Endothelial cell of umbilical vein (primary cell): ENCODE data around the gene NOP9. TPM values are rescaled to one million over a fixed set of nuclear protein-coding genes. Genes with fewer than 3 reads are reported as not detected.

ENCODE experiments used
- BruUV-seq: library from RNA; stranded (reverse); fragments of 400-500 nt; replicated peaks from 2 replicates; lab custom pipeline; 2021; lab: Mats Ljungman, UMichigan
- CTCF ChIA-PET: fragments of 300-600, 350-600 bp; sonication (Branson Sonifier 250); formaldehyde crosslinking; loops from one replicate; lab custom pipeline; 2021; ENCODE audit warnings: antibody characterized with exemption, inconsistent platforms; lab: Charles Lee
- POLR2A ChIA-PET: fragments of 300-600, 350-600 bp; sonication (Branson Sonifier 250); formaldehyde crosslinking; loops from one replicate; lab custom pipeline; 2021; ENCODE audit warnings: antibody characterized with exemption, inconsistent platforms; lab: Charles Lee
- DNase-seq: peaks from one replicate; pipeline ENCODE4 v3.0.0-alpha.2; 2011; ENCODE audit warnings: low read depth, low spot score
- FAIRE-seq: peaks from 2 replicates; lab custom pipeline; 2011; peaks lifted over from hg19 to GRCh38; lab: Jason Lieb, UNC
- H2AFZ ChIP-seq: 2 replicates; pipeline ENCODE4 v1.6.0; 2012; ENCODE audit warnings: low read depth, low read length, control low read depth, inconsistent platforms
- H3K27ac ChIP-seq: 2 replicates; pipeline ENCODE4 v1.5.1; 2011; ENCODE audit warnings: low read depth, mild to moderate bottlenecking, control low read depth, low read length, moderate library complexity; ENCODE audit not compliant: insufficient read depth
- H3K27me3 ChIP-seq, 2 experiments: 2 replicates each; pipeline versions ENCODE4 v1.6.0 to v1.6.1; 2011; ENCODE audit warnings: low read length in 2 of 2, mixed read lengths in 1 of 2; ENCODE audit not compliant: control insufficient read depth in 2 of 2, insufficient read depth in 2 of 2
- H3K36me3 ChIP-seq, 2 experiments: 2 replicates in 1 of 2; 3 replicates in 1 of 2; pipeline ENCODE4 v1.5.1; 2011; ENCODE audit warnings: low read length in 2 of 2, mild to moderate bottlenecking in 1 of 2, moderate library complexity in 1 of 2; ENCODE audit not compliant: control insufficient read depth in 2 of 2, insufficient read depth in 2 of 2; ENCODE audit errors: extremely low read depth in 1 of 2
- H3K4me1 ChIP-seq: 3 replicates; pipeline ENCODE4 v1.5.1; 2011; ENCODE audit warnings: mild to moderate bottlenecking, low read length; ENCODE audit not compliant: control insufficient read depth, insufficient read depth; ENCODE audit errors: extremely low read depth
- H3K4me2 ChIP-seq: 2 replicates; pipeline ENCODE4 v1.6.1; 2011; ENCODE audit warnings: low read length, control low read depth, mixed read lengths; ENCODE audit not compliant: insufficient read depth
- H3K4me3 ChIP-seq, 3 experiments: fragments of 200-600 bp in 1 of 3; sonication (generic), shearing (Covaris generic) in 1 of 3; replicated peaks in 1 of 3; 2 replicates each; pipeline ENCODE4 v1.5.1; 2011 to 2016; ENCODE audit warnings: control low read depth in 3 of 3, low read length in 3 of 3, mild to moderate bottlenecking in 2 of 3, inconsistent platforms in 1 of 3, low read depth in 1 of 3, moderate library complexity in 1 of 3; ENCODE audit not compliant: insufficient read depth in 1 of 3
- H3K79me2 ChIP-seq: 2 replicates; pipeline ENCODE4 v1.6.0; 2012; ENCODE audit warnings: low read length, inconsistent platforms; ENCODE audit not compliant: control insufficient read depth, insufficient read depth
- H3K9ac ChIP-seq: replicated peaks from 2 replicates; pipeline ENCODE3; 2011; ENCODE audit warnings: low read length, control low read depth; ENCODE audit not compliant: insufficient read depth; ENCODE audit errors: extremely low read depth
- H3K9me1 ChIP-seq: replicated peaks from 3 replicates; pipeline ENCODE4 v1.6.0; 2011; ENCODE audit warnings: mild to moderate bottlenecking, low read length; ENCODE audit not compliant: control insufficient read depth, insufficient read depth; ENCODE audit errors: extremely low read depth
- H3K9me3 ChIP-seq: replicated peaks from 2 replicates; pipeline ENCODE4 v1.5.1; 2012; ENCODE audit warnings: low read length, inconsistent platforms; ENCODE audit not compliant: control insufficient read depth, insufficient read depth
- H4K20me1 ChIP-seq: replicated peaks from 2 replicates; pipeline ENCODE3; 2011; ENCODE audit warnings: mild to moderate bottlenecking, low read length; ENCODE audit not compliant: control insufficient read depth, insufficient read depth; ENCODE audit errors: extremely low read depth
- EZH2 ChIP-seq: IDR thresholded peaks from 2 replicates; pipeline ENCODE4 v1.6.1; 2012; ENCODE audit warnings: borderline replicate concordance, low read depth, mild to moderate bottlenecking, moderate library complexity, low read length, inconsistent platforms; ENCODE audit not compliant: severe bottlenecking
- FOS ChIP-seq: IDR thresholded peaks from 2 replicates; pipeline ENCODE4 v1.6.1; 2011; ENCODE audit warnings: mild to moderate bottlenecking, low read length, moderate library complexity, borderline replicate concordance; ENCODE audit not compliant: insufficient read depth
- GATA2 ChIP-seq: IDR thresholded peaks from 2 replicates; pipeline ENCODE4 v1.7.0; 2011; ENCODE audit warnings: low read depth, mild to moderate bottlenecking, moderate library complexity, mixed read lengths, low read length; ENCODE audit not compliant: insufficient read length, insufficient read depth
- JUN ChIP-seq: IDR thresholded peaks from 2 replicates; pipeline ENCODE4 v1.6.1; 2011; ENCODE audit warnings: borderline replicate concordance, low read depth; ENCODE audit not compliant: insufficient read length, insufficient read depth
- MYC ChIP-seq: IDR thresholded peaks from one replicate; pipeline ENCODE4 v1.6.1; 2011; ENCODE audit warnings: mild to moderate bottlenecking, low read depth, low read length
- POLR2A ChIP-seq: IDR thresholded peaks from 2 replicates; pipeline ENCODE4 v1.6.1; 2012; ENCODE audit warnings: low read depth, mild to moderate bottlenecking, control low read depth, low read length
- POLR2AphosphoS5 ChIP-seq: IDR thresholded peaks from 2 replicates; pipeline ENCODE4 v1.6.1; 2012; ENCODE audit warnings: low read depth, mild to moderate bottlenecking, control low read depth, low read length, moderate library complexity; ENCODE audit not compliant: insufficient read depth
- dilution Hi-C: fragments of 300-500 bp; cut with MboI; formaldehyde crosslinking; loops from one replicate; pipeline ENCODE4 v1.15.0; 2019; ENCODE audit warnings: low sequenced_read_pairs; ENCODE audit not compliant: extremely low pct_ligation_motif_present
- intact Hi-C: fragments of 100-400 bp; cut with micrococcal nuclease; formaldehyde crosslinking; loops from one replicate; pipeline ENCODE4 v1.10.0; 2022
- polyA plus RNA-seq, 4 experiments: library from polyadenylated mRNA; depleted of rRNA in 3 of 4; stranded (reverse) in 3 of 4; unstranded in 1 of 4; fragments of >200 nt; gene quantifications; 2 replicates each; pipeline versions ENCODE4 v1.2.1 to v1.2.3, GENCODE V29; 2011 to 2012; ENCODE audit warnings: missing spikeins in 1 of 4
- total RNA-seq: library from RNA; stranded (reverse); gene quantifications from 2 replicates; pipeline ENCODE4 v1.2.3, GENCODE V29; 2021
- TF ChIP-seq, protein P1 (sequence below), 2 donors: IDR thresholded peaks; 1 replicate in 1 of 2; 2 replicates in 1 of 2; pipeline ENCODE4 v1.5.1; 2011; ENCODE audit warnings: low read length in 2 of 2, mild to moderate bottlenecking in 2 of 2, moderate library complexity in 2 of 2, control low read depth in 1 of 2, inconsistent platforms in 1 of 2, low read depth in 1 of 2; ENCODE audit not compliant: insufficient read depth in 1 of 2; ENCODE audit errors: extremely low read depth in 1 of 2
- TF ChIP-seq, protein P2 (sequence below): IDR thresholded peaks from 2 replicates; pipeline ENCODE4 v1.6.1; 2011; ENCODE audit not compliant: insufficient read depth, insufficient read length

Gene NOP9
- total and polyA plus RNA-seq, 2 donors (not counting 3 experiments of a cell fraction or from before 2014, with no cell fraction given): 16.2 to 31.0 TPM

DNA sequence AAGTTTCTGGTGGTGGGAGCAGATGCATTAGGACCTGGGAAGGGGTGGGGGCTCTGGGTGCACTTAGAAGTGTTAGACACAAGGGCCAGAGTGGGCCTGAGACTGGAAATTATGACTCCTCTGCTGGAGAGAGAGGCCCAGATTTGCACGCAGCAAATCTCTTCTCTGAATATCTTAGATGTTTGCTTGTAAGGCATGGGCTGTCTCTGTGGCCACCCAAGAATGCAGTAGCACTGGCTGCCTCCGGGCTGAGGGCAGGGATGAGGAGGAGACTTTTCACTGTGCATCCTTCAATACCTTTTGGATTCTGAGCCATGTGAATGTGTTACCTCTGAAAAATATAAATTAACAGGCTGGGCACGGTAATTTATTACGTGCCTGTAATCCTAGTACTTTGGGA lies 14.3 kb upstream of the NOP9 start:
- TF ChIP-seq MYC (no peak), JUN (no peak), FOS (no peak), GATA2 (no peak), POLR2A (no peak), EZH2 (no peak), POLR2AphosphoS5 (no peak)
- TF ChIP-seq, protein P1, sequence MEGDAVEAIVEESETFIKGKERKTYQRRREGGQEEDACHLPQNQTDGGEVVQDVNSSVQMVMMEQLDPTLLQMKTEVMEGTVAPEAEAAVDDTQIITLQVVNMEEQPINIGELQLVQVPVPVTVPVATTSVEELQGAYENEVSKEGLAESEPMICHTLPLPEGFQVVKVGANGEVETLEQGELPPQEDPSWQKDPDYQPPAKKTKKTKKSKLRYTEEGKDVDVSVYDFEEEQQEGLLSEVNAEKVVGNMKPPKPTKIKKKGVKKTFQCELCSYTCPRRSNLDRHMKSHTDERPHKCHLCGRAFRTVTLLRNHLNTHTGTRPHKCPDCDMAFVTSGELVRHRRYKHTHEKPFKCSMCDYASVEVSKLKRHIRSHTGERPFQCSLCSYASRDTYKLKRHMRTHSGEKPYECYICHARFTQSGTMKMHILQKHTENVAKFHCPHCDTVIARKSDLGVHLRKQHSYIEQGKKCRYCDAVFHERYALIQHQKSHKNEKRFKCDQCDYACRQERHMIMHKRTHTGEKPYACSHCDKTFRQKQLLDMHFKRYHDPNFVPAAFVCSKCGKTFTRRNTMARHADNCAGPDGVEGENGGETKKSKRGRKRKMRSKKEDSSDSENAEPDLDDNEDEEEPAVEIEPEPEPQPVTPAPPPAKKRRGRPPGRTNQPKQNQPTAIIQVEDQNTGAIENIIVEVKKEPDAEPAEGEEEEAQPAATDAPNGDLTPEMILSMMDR (IDR thresholded peaks at IDR 0.05; ENCODE audit: extremely low read depth in 1 of 2, insufficient read depth in 1 of 2, low read depth in 1 of 2, low read length in 2 of 2): no peak
- TF ChIP-seq, protein P2, sequence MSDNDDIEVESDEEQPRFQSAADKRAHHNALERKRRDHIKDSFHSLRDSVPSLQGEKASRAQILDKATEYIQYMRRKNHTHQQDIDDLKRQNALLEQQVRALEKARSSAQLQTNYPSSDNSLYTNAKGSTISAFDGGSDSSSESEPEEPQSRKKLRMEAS: no peak
- no peaks in the 10 kb centered on the region for H3K9me3 ChIP-seq
- intact Hi-C loops: no loop called here
- no peak overlapping the region for H3K4me3 ChIP-seq
- H3K4me2 ChIP-seq: no peak overlapping the region
- ChIA-PET CTCF (interaction anchor here (0.9 to 1.6 kb wide), 3 partner anchors 11 to 23 kb away, joined by 3 to 4 read pairs (median 3); partner anchors contain the start of gene CIDEB), POLR2A (no interaction called here)
- no peaks in the 10 kb centered on the region for H3K9me1 ChIP-seq
- FAIRE-seq: no peak
- no peaks in the 10 kb centered on the region for H4K20me1 ChIP-seq
- no peaks in the 10 kb centered on the region for H3K4me1 ChIP-seq
- dilution Hi-C loops: no loop called here
- H3K27ac ChIP-seq: no peak overlapping the region
- H3K9ac ChIP-seq: no peak overlapping the region
- H2AFZ ChIP-seq: no peak overlapping the region
- DNase-seq: no peak
- H3K27me3 ChIP-seq: no peaks in the 10 kb centered on the region
- H3K36me3 ChIP-seq: no peaks in the 10 kb centered on the region
- no peaks in the 10 kb centered on the region for H3K79me2 ChIP-seq
- BruUV-seq: no TSS peak
